ENCODE results near the gene NKTR. TPM values are rescaled to one million over a fixed set of nuclear protein-coding genes. Genes with fewer than 3 reads are reported as not detected.

NKTR gene
- total RNA-seq, 1 experiment from 2014 or later, result 79.8 TPM

DNA sequence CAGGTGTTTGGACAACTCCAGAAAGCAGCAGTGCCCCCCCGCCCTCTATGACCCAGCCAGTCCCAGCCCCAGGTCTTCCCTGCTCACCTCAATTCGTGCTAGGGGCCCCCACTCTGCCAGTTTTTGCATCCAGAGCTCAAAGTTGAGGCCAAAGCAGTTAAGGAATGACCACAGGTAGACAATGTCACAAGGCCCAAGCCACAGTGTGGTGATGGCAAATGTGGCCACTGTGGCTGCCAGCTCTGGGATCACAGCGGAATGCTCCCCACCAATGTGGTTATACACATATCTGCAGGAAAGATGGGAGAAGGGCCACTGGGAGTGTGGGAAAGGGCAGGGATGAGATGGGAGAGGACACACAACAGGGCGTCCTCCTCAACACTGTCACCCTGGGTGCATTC lies 93.0 kb downstream of the NKTR start:
- Histone ChIP-seq H3K27me3 (ENCODE audit: insufficient read depth, low read length) (no peaks in the 10 kb centered on the region; the same call in 1 of the 2 replicates), H4K20me1 (ENCODE audit: control insufficient read depth, insufficient read depth, insufficient read length) (no peaks in the 10 kb centered on the region), H3K23me2 (ENCODE audit: insufficient read length, low read depth, low read length, poor library complexity, severe bottlenecking) (no peaks in the 10 kb centered on the region), H2BK120ac (ENCODE audit: low read depth, low read length, poor library complexity, severe bottlenecking) (no peak overlapping the region), H3K4ac (ENCODE audit: low read depth, low read length) (no peak overlapping the region), H3K18ac (ENCODE audit: insufficient read length, low read depth, low read length) (no peak overlapping the region), H3K14ac (ENCODE audit: insufficient read depth, low read length) (no peak overlapping the region; the same call in 1 of the 2 replicates), H3K9me3 (ENCODE audit: control insufficient read depth, low read depth, low read length) (no peaks in the 10 kb centered on the region), H3K56ac (ENCODE audit: insufficient read length, low read depth, low read length) (no peak overlapping the region), H4K5ac (ENCODE audit: insufficient read length, low read depth, low read length) (no peak overlapping the region), H3T11ph (ENCODE audit: low read length) (no peak overlapping the region), H3K79me1 (ENCODE audit: insufficient read depth, low read depth, low read length, poor library complexity, severe bottlenecking) (no peaks in the 10 kb centered on the region), H4K91ac (ENCODE audit: insufficient read length, low read depth, low read length) (no peak overlapping the region), H3K23ac (ENCODE audit: insufficient read length, low read depth, low read length) (no peak overlapping the region), H3K79me2 (ENCODE audit: insufficient read depth, low read length) (no peaks in the 10 kb centered on the region), H2AK5ac (ENCODE audit: insufficient read length, low read length) (no peak overlapping the region), H3K27ac (ENCODE audit: insufficient read length, low read depth, low read length) (no peak overlapping the region), H2BK5ac (ENCODE audit: insufficient read length, low read length) (no peak overlapping the region), H3K4me1 (ENCODE audit: insufficient read depth, low read length) (no peaks in the 10 kb centered on the region; the same call in 1 of the 2 replicates), H2AFZ (ENCODE audit: low read length) (no peak overlapping the region), H3K4me2 (ENCODE audit: insufficient read depth, insufficient read length, low read length) (no peak overlapping the region), H2BK12ac (ENCODE audit: insufficient read length, low read depth, low read length) (no peak overlapping the region), H3K9ac (ENCODE audit: extremely low read depth, insufficient read length, low read length) (no peak overlapping the region), H2BK15ac (ENCODE audit: low read depth, low read length) (no peak overlapping the region), H4K8ac (replicated peaks; ENCODE audit: insufficient read length, low read depth, low read length) (no peak overlapping the region), H2BK20ac (ENCODE audit: low read depth, low read length, poor library complexity, severe bottlenecking) (no peak overlapping the region)
- Mint-ChIP-seq H3K27me3 (ENCODE audit: low read depth) (peaks cover 9% of the 10 kb centered on the region), H3K9me3 (no peaks in the 10 kb centered on the region), H3K36me3 (ENCODE audit: insufficient read depth in 1 of 3, low read depth in 3 of 3) (no peaks in the 10 kb centered on the region; a peak in 1 of 7 replicates), H3K4me3 (no peak overlapping the region), H3K27ac (no peak overlapping the region), H3K4me1 (peaks cover 17 to 22% of the 10 kb centered on the region in 2 experiments)
- TF ChIP-seq, protein P1, sequence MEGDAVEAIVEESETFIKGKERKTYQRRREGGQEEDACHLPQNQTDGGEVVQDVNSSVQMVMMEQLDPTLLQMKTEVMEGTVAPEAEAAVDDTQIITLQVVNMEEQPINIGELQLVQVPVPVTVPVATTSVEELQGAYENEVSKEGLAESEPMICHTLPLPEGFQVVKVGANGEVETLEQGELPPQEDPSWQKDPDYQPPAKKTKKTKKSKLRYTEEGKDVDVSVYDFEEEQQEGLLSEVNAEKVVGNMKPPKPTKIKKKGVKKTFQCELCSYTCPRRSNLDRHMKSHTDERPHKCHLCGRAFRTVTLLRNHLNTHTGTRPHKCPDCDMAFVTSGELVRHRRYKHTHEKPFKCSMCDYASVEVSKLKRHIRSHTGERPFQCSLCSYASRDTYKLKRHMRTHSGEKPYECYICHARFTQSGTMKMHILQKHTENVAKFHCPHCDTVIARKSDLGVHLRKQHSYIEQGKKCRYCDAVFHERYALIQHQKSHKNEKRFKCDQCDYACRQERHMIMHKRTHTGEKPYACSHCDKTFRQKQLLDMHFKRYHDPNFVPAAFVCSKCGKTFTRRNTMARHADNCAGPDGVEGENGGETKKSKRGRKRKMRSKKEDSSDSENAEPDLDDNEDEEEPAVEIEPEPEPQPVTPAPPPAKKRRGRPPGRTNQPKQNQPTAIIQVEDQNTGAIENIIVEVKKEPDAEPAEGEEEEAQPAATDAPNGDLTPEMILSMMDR (conservative IDR thresholded peaks at IDR 0.05), result no peak
- no peak for DNase-seq
- no CpG with 5 or more reads among the region's 4 CpGs for WGBS (ENCODE audit: extremely low coverage, insufficient read length, low lambda C conversion rate)

All from H9 (cell line).